ENCODE measurements around the gene SLC12A3.

SLC12A3 gene

GRCh38 chr16:56885446-56886162 is 20.6 kb downstream of the SLC12A3 start:
- in situ Hi-C loops (cut with MboI; ENCODE audit: low sequenced_read_pairs) = no loop called here

GRCh38 chr16:56886296-56886695 is 21.3 kb downstream of the SLC12A3 start:
- in situ Hi-C loops (cut with MboI; ENCODE audit: low sequenced_read_pairs) = no loop called here

DNA sequence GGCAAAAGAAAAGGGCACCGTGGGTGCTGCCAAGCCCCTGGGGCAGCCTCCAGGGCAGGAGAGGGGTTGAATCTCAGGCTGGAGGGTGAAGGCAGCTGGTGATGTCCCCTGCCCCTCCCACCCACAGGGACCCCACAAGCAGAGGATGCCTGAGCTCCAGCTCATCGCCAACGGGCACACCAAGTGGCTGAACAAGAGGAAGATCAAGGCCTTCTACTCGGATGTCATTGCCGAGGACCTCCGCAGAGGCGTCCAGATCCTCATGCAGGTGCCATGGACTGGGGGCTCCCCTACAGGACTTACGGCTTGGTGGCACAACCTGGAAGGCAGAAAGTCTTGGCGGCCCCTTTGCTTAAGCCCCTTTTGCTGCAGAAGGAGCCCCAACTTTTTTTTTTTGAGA is 21.8 kb downstream of the SLC12A3 start:
- in situ Hi-C loops (cut with MboI; ENCODE audit: low sequenced_read_pairs) = no loop called here

GRCh38 chr16:56888806-56889205 is 23.8 kb downstream of the SLC12A3 start:
- in situ Hi-C loops (cut with MboI; ENCODE audit: low sequenced_read_pairs) = no loop called here

DNA sequence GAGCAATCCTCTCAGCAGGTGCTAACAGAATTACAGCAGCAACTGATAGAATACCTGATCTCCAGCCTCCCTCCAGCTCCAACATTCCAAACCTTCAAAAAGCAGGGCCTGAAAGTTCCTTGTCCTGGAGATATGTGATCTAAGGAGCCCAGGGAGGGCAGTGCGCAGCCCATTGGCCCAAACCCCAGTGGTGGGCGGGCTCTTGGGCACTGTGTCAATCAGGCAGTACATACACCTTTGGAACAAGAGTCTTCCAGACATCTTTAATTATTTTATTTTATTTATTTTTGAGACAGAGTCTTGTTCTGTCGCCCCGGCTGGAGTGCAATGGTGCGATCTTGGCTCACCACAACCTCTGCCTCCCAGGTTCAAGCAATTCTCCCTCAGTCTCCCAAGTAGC is 24.2 kb downstream of the SLC12A3 start:
- in situ Hi-C loops (cut with MboI; ENCODE audit: low sequenced_read_pairs) = no loop called here

DNA sequence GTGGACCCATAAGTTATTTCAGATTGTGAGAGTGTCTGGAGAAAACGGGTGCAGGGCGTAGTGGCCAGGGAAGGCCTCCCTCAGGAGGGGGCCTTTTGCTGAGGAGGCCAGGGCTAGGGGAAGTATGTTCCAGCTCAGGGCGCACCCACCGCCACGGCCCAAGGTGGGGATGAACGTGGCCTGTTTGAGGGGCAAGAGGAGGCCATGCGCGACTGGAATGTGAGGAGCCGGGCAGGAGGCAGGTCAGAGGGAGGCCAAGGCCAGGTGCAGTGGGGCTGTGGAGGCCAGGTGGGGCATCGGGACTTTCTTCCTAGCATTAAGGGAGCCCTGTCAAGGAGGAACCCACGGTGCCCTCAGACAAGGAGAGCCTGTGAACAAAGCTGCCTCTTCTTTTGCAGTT is 26.7 kb downstream of the SLC12A3 start:
- in situ Hi-C loops (cut with MboI; ENCODE audit: low sequenced_read_pairs) = no loop called here

GRCh38 chr16:56892705-56893104 is 27.7 kb downstream of the SLC12A3 start:
- in situ Hi-C loops (cut with MboI; ENCODE audit: low sequenced_read_pairs) = no loop called here

DNA sequence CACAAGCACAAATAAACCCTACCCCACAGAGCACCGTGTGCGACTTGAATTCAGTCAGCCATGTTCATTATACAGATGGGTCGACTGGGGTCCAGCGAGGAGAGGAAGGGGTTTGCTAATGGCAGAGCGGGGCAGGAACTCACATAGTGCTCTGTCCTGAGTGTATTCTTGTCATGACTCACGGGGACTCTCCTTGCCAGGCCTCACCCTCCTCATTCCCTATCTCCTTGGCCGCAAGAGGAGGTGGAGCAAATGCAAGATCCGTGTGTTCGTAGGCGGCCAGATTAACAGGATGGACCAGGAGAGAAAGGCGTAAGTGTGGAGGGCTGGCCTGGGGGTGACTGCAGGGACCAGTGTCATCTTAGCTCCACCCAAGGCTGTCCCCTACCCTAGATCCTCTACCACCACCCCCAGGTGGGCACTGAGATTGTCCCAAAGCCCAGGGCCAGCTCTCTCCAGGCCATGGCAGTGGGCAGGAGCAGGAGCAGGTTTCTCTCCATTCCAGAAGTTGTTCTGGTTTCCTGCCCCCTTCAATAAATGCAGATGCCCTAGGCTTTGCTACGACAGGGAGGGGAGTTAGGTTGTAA is 29.4 kb downstream of the SLC12A3 start:
- in situ Hi-C loops (cut with MboI; ENCODE audit: low sequenced_read_pairs) = no loop called here

DNA sequence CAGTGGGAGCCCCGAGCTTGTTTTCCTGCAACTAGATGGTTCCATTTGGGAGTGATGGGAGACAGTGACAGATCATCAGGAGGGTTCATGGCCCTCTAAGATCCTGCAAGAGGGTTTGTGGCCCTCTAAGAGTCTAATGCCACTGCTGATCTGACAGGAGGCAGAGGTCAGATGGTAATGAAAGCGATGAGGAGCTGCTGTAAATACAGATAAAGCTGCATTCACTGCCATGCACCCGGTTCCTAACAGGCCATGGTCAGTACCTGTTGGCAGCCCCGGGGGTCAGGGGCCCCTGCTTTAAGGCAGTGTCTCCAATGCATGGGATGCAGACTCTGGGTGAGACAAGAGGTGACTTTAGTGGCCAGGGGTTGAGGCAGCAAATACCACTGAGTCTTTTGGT is 30.8 kb downstream of the SLC12A3 start:
- in situ Hi-C loops (cut with MboI; ENCODE audit: low sequenced_read_pairs) = no loop called here

DNA sequence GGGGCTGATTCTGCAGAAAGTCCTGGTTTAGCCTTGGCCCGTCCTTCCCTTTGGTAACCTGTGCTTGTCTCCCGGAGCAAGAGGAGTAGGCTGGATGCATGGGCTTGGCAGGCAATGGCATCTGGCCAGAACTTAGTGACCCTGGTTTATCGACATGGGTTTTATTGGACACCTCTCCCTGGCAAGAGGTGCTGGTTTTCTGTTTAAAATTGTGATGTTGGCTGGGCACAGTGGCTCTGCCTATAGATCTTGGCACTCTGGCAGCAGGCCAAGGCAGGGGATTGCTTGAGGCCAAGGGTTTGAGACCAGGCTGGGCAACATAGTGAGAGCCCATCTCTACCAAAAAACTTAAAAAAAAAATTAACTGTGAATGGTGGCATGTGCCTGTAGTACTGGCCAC is 31.2 kb downstream of the SLC12A3 start:
- in situ Hi-C loops (cut with MboI; ENCODE audit: low sequenced_read_pairs) = no loop called here

- in situ Hi-C loops (cut with MboI; ENCODE audit: low sequenced_read_pairs) = no loop called here
Observed at GRCh38 chr16:56897026-56897799, 32.2 kb downstream of the SLC12A3 start.

DNA sequence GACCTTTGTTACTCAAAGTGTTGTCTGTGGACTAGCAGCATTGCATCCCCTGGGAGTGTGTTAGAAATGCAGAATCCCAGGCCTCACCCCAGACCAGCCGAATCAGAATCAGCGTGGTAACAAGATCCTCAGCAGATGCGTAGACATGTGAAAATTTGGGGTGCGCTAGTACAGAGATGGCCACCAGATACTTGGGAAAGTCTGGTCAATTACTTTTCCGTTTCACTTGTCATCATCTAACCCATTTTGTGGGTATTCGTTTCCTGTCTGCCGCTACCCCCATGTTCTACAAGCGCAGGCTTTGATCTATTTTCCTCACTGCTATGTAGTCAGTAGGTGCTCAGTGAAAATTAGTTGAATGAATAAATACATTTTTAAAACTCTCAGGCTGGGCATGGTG is 33.8 kb downstream of the SLC12A3 start:
- in situ Hi-C loops (cut with MboI; ENCODE audit: low sequenced_read_pairs) = no loop called here

DNA sequence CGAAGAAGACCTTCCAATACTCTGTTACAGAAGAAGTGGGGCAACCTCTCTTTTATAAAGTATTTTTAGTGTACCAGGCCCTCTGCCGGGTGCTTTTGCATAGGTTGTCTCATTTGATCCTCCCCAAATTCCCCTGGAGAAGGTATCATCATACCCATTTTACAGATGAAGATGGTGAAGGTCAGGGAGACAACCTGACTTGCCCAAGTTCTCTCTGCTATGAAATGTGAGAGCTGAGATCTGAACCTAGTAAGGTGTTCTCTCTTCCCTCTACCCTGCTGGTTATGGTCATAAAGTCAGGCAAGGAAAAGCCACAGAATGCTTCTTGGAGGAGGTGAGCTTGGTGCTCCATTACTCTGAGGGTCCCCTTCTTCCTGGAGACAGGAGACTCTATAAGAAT is 38.9 kb downstream of the SLC12A3 start:
- in situ Hi-C loops (cut with MboI; ENCODE audit: low sequenced_read_pairs) = no loop called here

DNA sequence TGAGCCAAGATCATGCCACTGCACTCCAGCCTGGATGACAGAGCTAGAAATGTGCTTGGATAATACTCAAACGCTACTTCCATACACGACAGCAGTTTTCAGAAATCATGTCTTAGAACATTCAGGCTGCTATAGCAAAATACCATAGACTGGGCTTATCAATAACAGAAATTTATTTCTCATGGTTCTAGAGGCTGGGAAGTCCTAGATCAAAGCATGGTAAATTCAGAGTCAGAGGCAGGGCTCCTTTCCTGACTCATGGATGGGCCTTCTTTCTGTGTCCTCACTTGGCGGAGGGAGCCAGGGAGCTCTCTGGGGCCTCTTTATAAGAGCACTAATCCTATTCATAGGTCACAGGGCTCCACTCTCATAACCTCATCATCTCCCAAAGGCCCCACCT is 42.4 kb downstream of the SLC12A3 start:
- in situ Hi-C loops (cut with MboI; ENCODE audit: low sequenced_read_pairs) = no loop called here

- in situ Hi-C loops (cut with MboI; ENCODE audit: low sequenced_read_pairs) = no loop called here
Observed at GRCh38 chr16:56909527-56909979, 44.5 kb downstream of the SLC12A3 start.

GRCh38 chr16:56910112-56910511 is 45.1 kb downstream of the SLC12A3 start:
- in situ Hi-C loops (cut with MboI; ENCODE audit: low sequenced_read_pairs) = no loop called here

DNA sequence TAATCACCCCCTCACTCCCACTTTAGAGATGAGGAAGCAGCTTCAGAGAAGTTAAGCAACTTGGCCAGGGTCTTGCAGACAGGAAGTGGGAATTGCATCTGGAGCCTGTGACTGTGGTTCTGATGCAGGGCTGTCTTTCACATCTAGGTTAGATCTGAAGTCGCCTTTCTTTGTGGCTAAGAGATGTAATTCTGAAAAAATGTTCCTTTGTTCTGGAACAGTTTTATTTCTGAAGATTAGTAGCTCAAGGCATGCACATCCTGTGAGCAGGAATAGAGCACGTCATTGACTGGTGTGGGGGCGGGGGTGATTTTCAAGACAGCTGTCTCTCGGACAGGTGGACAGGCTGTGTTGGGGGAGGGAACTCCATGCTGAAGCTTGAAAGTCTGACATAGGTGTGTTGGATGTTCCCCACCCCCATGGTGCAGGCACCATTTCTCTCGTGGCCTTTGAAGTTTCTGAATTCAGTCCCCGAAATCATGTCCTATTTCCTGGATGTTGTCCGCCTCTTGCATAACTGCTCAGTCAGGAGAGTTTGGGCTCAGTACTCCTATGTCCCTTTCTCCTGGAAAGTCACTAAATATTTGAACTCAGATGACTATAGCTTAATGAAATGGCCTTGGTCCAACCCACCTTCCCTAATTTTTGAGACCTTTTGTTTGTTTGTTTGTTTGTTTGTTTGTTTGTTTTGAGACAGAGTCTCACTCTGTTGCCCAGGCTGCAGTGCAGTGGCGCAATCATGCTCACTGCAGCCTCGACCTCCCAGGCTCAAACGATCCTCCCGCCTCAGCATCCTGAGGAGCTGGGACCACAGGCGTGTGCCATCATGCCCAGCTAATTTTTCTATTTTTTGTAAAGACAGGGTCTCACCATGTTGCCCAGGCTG is 45.9 kb downstream of the SLC12A3 start:
- in situ Hi-C loops (cut with MboI; ENCODE audit: low sequenced_read_pairs) = no loop called here

DNA sequence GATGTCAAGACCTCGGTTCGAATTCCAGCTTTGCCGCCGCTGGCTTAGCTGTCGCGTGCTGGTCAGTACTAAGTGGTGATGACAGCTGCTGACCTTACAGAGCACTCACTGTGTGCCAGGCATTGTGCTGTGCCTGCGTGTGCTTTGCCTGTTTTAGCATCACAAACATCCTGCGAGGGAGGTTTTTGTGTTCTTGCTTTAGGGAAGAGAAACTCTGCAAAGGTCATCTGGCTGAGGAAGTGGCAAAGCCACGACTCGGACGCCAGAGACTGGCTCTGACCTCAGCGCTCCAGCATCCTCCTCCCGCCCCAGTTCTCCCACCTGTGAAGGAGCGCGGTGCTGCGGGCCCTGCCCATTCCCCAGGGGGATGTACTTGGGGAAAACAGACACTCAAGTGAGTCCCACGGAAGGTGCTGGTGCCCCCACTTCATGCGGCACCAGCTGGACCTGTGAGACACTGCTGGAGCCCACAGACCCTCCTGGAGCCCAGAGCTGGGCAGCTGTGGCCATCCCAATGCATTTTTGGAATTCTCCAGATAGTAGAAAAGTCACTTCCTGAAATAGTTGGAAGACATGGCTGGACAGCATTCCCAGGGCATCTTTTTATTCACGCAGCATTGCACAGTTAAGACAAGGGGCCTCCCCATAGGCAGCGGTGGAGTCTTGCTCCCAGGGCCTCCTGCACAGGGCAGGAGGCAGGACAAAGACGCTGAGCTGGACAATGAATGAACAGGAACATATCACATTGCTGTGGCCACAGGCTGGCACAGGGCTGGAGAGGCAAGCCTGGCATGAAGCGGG is 47.0 kb downstream of the SLC12A3 start:
- in situ Hi-C loops (cut with MboI; ENCODE audit: low sequenced_read_pairs) = no loop called here

GRCh38 chr16:56912746-56913708 is 48.0 kb downstream of the SLC12A3 start:
- in situ Hi-C loops (cut with MboI; ENCODE audit: low sequenced_read_pairs) = no loop called here

Measured in HL-60/S4 treated with retinoic acid at 250 ng/mL for 4 days and 3 days (cell line).